ENCODE measurements around the gene SMARCC2. TPM values are rescaled to one million over a fixed set of nuclear protein-coding genes. Genes with fewer than 3 reads are reported as not detected.
A peak's percentile ranks its signal among the peaks of the same experiment; 100 is the strongest.

The SMARCC2 gene
- total RNA-seq, 2 donors from 2014 or later = 127 to 129 TPM

DNA sequence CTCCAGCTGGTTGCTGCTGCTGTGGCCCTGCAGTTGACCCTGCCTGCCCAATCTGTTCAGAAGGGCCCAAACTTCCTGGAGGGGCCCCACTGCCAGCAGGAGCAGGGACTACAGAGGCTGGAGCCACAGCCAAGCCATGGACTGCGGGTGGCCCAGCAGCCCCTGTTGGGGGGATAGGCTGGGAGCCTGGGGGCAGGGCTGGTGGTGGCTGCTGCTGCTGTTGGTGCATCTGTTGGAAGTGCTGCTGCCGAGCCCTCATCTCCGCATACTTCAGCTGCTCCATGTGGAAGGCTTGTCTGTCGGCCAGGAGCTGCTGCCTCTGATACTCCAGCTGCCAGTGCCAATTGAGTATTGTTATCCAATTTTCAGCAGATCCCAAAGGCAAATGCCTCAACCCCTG, 23.9 kb downstream of the SMARCC2 start:
- Mint-ChIP-seq H3K9me3 (no peaks in the 10 kb centered on the region), H3K4me3 (no peak overlapping the region), H3K4me1 (peaks cover 26% of the 10 kb centered on the region), H3K36me3 (ENCODE audit: low read depth) (peaks cover 73% of the 10 kb centered on the region), H3K27ac (peak overlapping the region; percentile 6), H3K27me3 (ENCODE audit: insufficient read depth) (no peaks in the 10 kb centered on the region)
- Histone ChIP-seq H3K36me3 (ENCODE audit: control insufficient read depth, insufficient read depth, low read length) (peaks cover 86% of the 10 kb centered on the region), H3K9me3 (ENCODE audit: control insufficient read depth, low read length) (no peaks in the 10 kb centered on the region), H3K4me1 (ENCODE audit: control insufficient read depth, insufficient read depth, low read length) (peaks cover 5% of the 10 kb centered on the region), H3K27ac (ENCODE audit: low read depth, low read length) (no peak overlapping the region), H3K9ac (ENCODE audit: extremely low read depth, low read length, poor library complexity, severe bottlenecking) (no peak overlapping the region), H3K4me3 (ENCODE audit: low read length) (no peak overlapping the region), H3K27me3 (ENCODE audit: control insufficient read depth, insufficient read depth, low read length, poor library complexity, severe bottlenecking) (no peaks in the 10 kb centered on the region)
- TF ChIP-seq CTCF (conservative IDR thresholded peaks at IDR 0.05) = no peak
- WGBS, 2 experiments (ENCODE audit: insufficient coverage in 1 of 2, insufficient read length in 1 of 2) = 90 to 91% methylated on average over 3 to 4 of the region's 4 CpGs
- DNase-seq = peak; percentile 73

DNA sequence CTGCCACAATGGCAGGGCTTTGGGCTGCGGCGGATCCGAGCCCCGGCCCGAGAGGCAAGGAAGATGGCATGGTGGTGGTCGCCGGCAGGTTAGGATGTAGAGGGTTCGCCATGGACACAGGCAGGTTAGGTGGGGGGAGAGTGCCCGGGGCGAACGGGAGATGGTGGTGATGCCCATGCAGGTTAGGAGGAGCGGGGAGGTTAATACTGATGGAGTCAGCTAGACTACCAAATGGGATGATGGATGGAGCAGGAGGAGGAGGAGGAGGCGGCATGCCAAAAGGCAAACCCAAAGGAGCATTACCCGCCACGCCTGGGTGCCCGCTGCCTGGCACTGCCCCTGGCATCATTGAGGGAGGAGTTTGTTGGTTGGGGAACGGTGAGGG, 24.9 kb downstream of the SMARCC2 start:
- H3K4me3 Mint-ChIP-seq = no peak overlapping the region

DNA sequence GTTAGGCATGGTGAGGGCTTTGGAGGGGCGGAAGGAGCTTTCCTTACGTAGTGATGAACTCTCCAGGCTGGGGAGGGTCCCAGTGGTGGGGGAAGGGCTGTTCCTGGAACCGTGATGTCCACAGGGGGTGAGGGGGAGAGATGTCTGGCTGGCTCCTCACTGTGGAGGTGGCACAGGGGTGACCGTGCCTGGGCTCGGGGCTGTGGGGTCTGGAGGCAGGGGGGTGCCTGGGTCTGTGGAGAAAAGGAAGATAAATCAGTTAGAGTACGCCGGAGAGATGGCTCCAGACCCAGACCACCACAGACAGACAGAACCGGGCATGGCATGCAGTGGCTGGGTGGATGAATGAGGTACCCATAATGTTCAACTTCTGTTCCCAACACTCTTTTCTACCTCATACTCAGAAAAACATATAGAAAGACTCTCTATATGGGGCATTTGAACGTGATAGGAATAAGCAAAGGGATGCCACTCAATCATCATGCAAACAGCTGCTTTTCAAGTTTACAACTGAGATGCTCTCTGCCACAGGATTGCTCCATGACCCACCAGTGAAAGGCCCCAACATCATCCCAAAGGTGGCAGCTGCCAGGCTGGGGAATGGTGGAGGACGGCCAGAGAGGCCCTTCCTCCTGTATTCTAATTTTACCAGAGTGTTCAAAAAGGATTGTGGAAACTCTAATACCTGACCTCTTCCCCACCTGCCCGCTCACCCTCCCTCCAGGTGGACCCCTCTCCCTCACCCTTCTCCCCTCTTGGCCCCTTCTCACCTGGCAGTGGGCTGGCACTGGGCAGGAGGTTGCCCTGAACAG, 25.5 kb downstream of the SMARCC2 start:
- H3K4me3 Mint-ChIP-seq = no peak overlapping the region
- no peak for TF ChIP-seq CTCF (conservative IDR thresholded peaks at IDR 0.05)
- Histone ChIP-seq H3K36me3 (ENCODE audit: control insufficient read depth, insufficient read depth, low read length) (peaks cover 86% of the 10 kb centered on the region), H3K9me3 (ENCODE audit: control insufficient read depth, low read length) (no peaks in the 10 kb centered on the region), H3K4me3 (ENCODE audit: low read length) (no peak overlapping the region), H3K27ac (ENCODE audit: low read depth, low read length) (no peak overlapping the region), H3K27me3 (ENCODE audit: control insufficient read depth, insufficient read depth, low read length, poor library complexity, severe bottlenecking) (no peaks in the 10 kb centered on the region), H3K4me1 (ENCODE audit: control insufficient read depth, insufficient read depth, low read length) (peaks cover 8% of the 10 kb centered on the region), H3K9ac (ENCODE audit: extremely low read depth, low read length, poor library complexity, severe bottlenecking) (no peak overlapping the region)
- H3K4me1 Mint-ChIP-seq = peaks cover 40% of the 10 kb centered on the region
- no peaks in the 10 kb centered on the region for H3K27me3 Mint-ChIP-seq (ENCODE audit: insufficient read depth)
- WGBS, 2 experiments (ENCODE audit: insufficient coverage in 1 of 2, insufficient read length in 1 of 2) = 88 to 89% methylated on average over 5 to 11 of the region's 11 CpGs
- H3K36me3 Mint-ChIP-seq (ENCODE audit: low read depth) = peaks cover 74% of the 10 kb centered on the region
- peak overlapping the region; percentile 77 for H3K27ac Mint-ChIP-seq
- DNase-seq = peak; percentile 76
- H3K9me3 Mint-ChIP-seq = no peaks in the 10 kb centered on the region

More for the DNA sequence above, 24.9 kb downstream of the SMARCC2 start:
- Histone ChIP-seq H3K4me3 (ENCODE audit: low read length) (no peak overlapping the region), H3K27me3 (ENCODE audit: control insufficient read depth, insufficient read depth, low read length, poor library complexity, severe bottlenecking) (no peaks in the 10 kb centered on the region), H3K36me3 (ENCODE audit: control insufficient read depth, insufficient read depth, low read length) (peaks cover 86% of the 10 kb centered on the region), H3K9me3 (ENCODE audit: control insufficient read depth, low read length) (no peaks in the 10 kb centered on the region), H3K4me1 (ENCODE audit: control insufficient read depth, insufficient read depth, low read length) (peaks cover 8% of the 10 kb centered on the region), H3K27ac (ENCODE audit: low read depth, low read length) (no peak overlapping the region), H3K9ac (ENCODE audit: extremely low read depth, low read length, poor library complexity, severe bottlenecking) (no peak overlapping the region)
- 92 to 95% methylated on average over 10 to 17 of the region's 17 CpGs for WGBS, 2 experiments (ENCODE audit: insufficient coverage in 1 of 2, insufficient read length in 1 of 2)
- Mint-ChIP-seq H3K9me3 (no peaks in the 10 kb centered on the region), H3K27me3 (ENCODE audit: insufficient read depth) (no peaks in the 10 kb centered on the region), H3K36me3 (ENCODE audit: low read depth) (peaks cover 73% of the 10 kb centered on the region), H3K4me1 (peaks cover 36% of the 10 kb centered on the region), H3K27ac (no peak overlapping the region)
- no peak for TF ChIP-seq CTCF (conservative IDR thresholded peaks at IDR 0.05)
- DNase-seq = no peak
